GM12891 (cell line): ENCODE measurements around the gene MCAM.

ENCODE experiments used
- POLR2A ChIP-seq: IDR thresholded peaks from 2 replicates; pipeline ENCODE4 v1.6.1; 2011; ENCODE audit warnings: low read depth, low read length, control low read depth
- POLR2AphosphoS5 ChIP-seq: IDR thresholded peaks from 2 replicates; pipeline ENCODE4 v1.6.1; 2011; ENCODE audit warnings: low read depth, low read length, control low read depth
- SPI1 ChIP-seq: IDR thresholded peaks from 2 replicates; pipeline ENCODE4 v1.6.1; 2011; ENCODE audit warnings: low read depth, low read length, control low read depth

GRCh38 chr11:119319136-119319699 is 2.3 kb upstream of the MCAM start:
- TF ChIP-seq POLR2AphosphoS5 (no peak), POLR2A (no peak), SPI1 (no peak)
